GM19239 (cell line): ENCODE results near the gene GPR62.
"Not testable (repeated sequence)": the region's sequence is repeated elsewhere in the genome, so short reads cannot be mapped to it uniquely, and the experiment has no call there.

Source experiments
- DNase-seq: peaks from one replicate; pipeline ENCODE4 v3.0.0; 2011; ENCODE audit warnings: low spot score; ENCODE audit not compliant: insufficient read length
- FAIRE-seq: peaks from 2 replicates; lab custom pipeline; 2011; peaks lifted over from hg19 to GRCh38; lab: Jason Lieb, UNC

GPR62 gene

GRCh38 chr3:51986010-51986947 lies 31.1 kb downstream of the GPR62 start:
- FAIRE-seq: no peak
- DNase-seq: no peak

GRCh38 chr3:51987568-51987967 lies 32.4 kb downstream of the GPR62 start:
- FAIRE-seq (no peak), DNase-seq (no peak)

GRCh38 chr3:51988286-51989146 lies 33.3 kb downstream of the GPR62 start:
- no peak for FAIRE-seq
- DNase-seq: no peak

GRCh38 chr3:51990501-51990971 lies 35.4 kb downstream of the GPR62 start:
- DNase-seq, FAIRE-seq: not testable (repeated sequence)

- FAIRE-seq (no peak), DNase-seq (no peak)
These were observed 37.0 kb downstream of the GPR62 start for GRCh38 chr3:51992017-51992682.

- not testable (repeated sequence) for FAIRE-seq, DNase-seq
These were observed 38.5 kb downstream of the GPR62 start for GRCh38 chr3:51993657-51994056.

GRCh38 chr3:51994530-51994929 lies 39.3 kb downstream of the GPR62 start:
- DNase-seq (no peak), FAIRE-seq (no peak)

- peak; percentile 95 for FAIRE-seq
- peak; percentile 95 for DNase-seq
These were observed 40.4 kb downstream of the GPR62 start, which contains the start of gene RPL29 for GRCh38 chr3:51995346-51996163. Gene RPL29 (minus strand): TSS chr3:51995895. CDS start chr3:51995461, 434 bp downstream.

- DNase-seq: no peak
- FAIRE-seq: no peak
These were observed 42.0 kb downstream of the GPR62 start for GRCh38 chr3:51997172-51997571.

GRCh38 chr3:51997935-51998596 lies 42.9 kb downstream of the GPR62 start:
- no peak for FAIRE-seq
- DNase-seq: no peak

GRCh38 chr3:51998774-51999173 lies 43.6 kb downstream of the GPR62 start:
- DNase-seq: no peak
- FAIRE-seq: no peak

GRCh38 chr3:51999846-52000245 lies 44.7 kb downstream of the GPR62 start:
- DNase-seq: no peak
- no peak for FAIRE-seq

- DNase-seq (peak; percentile 93), FAIRE-seq (peak; percentile 87)
These were observed 46.3 kb downstream of the GPR62 start for GRCh38 chr3:52001443-52001974.

GRCh38 chr3:52002748-52003147 lies 47.6 kb downstream of the GPR62 start:
- FAIRE-seq (no peak), DNase-seq (no peak)

GRCh38 chr3:52004163-52004787 lies 49.1 kb downstream of the GPR62 start:
- DNase-seq (no peak), FAIRE-seq (no peak)

GRCh38 chr3:52004906-52005395 lies 49.8 kb downstream of the GPR62 start:
- DNase-seq (no peak), FAIRE-seq (no peak)

GRCh38 chr3:52005571-52005986 lies 50.4 kb downstream of the GPR62 start:
- no peak for FAIRE-seq

More at GRCh38 chr3:52005571-52005986, 50.4 kb downstream of the GPR62 start:
- no peak for DNase-seq
